Osteoblast (primary cell): ENCODE measurements around the gene FGF21. TPM values are rescaled to one million over a fixed set of nuclear protein-coding genes. Genes with fewer than 3 reads are reported as not detected.
A peak's percentile ranks its signal among the peaks of the same experiment; 100 is the strongest.

Experiments used
- DNase-seq: peaks from one replicate; pipeline ENCODE4 v3.0.0; 2011; ENCODE audit warnings: low spot score, mixed read lengths; ENCODE audit not compliant: insufficient read length; ENCODE audit errors: missing footprints
- H2AFZ ChIP-seq: 2 replicates; pipeline ENCODE4 v1.6.0; 2011; ENCODE audit warnings: mild to moderate bottlenecking, low read length
- H3K27ac ChIP-seq: 2 replicates; pipeline ENCODE4 v1.5.1; 2011; ENCODE audit warnings: mild to moderate bottlenecking, low read depth, low read length, moderate library complexity
- H3K27me3 ChIP-seq: 2 replicates; pipeline ENCODE4 v1.6.0; 2012; ENCODE audit warnings: mild to moderate bottlenecking, control low read depth, inconsistent platforms, low read length, moderate library complexity; ENCODE audit not compliant: insufficient read depth
- H3K36me3 ChIP-seq: 2 replicates; pipeline ENCODE4 v1.5.1; 2011; ENCODE audit warnings: mild to moderate bottlenecking, low read length, control low read depth, moderate library complexity; ENCODE audit not compliant: insufficient read depth
- H3K4me1 ChIP-seq: 2 replicates; pipeline ENCODE4 v1.5.1; 2011; ENCODE audit warnings: mild to moderate bottlenecking, low read length, control low read depth, moderate library complexity; ENCODE audit not compliant: insufficient read depth
- H3K4me2 ChIP-seq: 2 replicates; pipeline ENCODE4 v1.6.0; 2011; ENCODE audit warnings: mild to moderate bottlenecking, low read length; ENCODE audit not compliant: insufficient read depth
- H3K4me3 ChIP-seq: fragments of 200-600 bp; sonication (generic); 3 replicates; pipeline ENCODE4 v1.5.1; 2012; ENCODE audit warnings: mild to moderate bottlenecking, low read length, inconsistent platforms; ENCODE audit not compliant: insufficient read depth
- H3K79me2 ChIP-seq: 2 replicates; pipeline ENCODE4 v1.6.0; 2012; ENCODE audit warnings: mild to moderate bottlenecking, low read length, control low read depth, inconsistent platforms; ENCODE audit not compliant: insufficient read depth
- H3K9me3 ChIP-seq: 2 replicates; pipeline ENCODE4 v1.5.1; 2011; ENCODE audit warnings: low read depth, low read length, control low read depth
- H4K20me1 ChIP-seq: 2 replicates; pipeline ENCODE4 v1.6.0; 2012; ENCODE audit warnings: mild to moderate bottlenecking, low read length, control low read depth; ENCODE audit not compliant: insufficient read depth
- CTCF ChIP-seq: IDR thresholded peaks from 2 replicates; pipeline ENCODE4 v1.5.1; 2011; ENCODE audit warnings: mild to moderate bottlenecking, low read depth, low read length, moderate library complexity; ENCODE audit errors: extremely low read depth
- total RNA-seq: library from RNA; depleted of rRNA; stranded (reverse); fragments of >200 nt; gene quantifications from 2 replicates; pipeline ENCODE4 v1.2.3, GENCODE V29; 2012

The FGF21 gene
- total RNA-seq, 1 donor, result not detected

- H3K27ac ChIP-seq, result no peak overlapping the region
- TF ChIP-seq CTCF, result no peak
- no peaks in the 10 kb centered on the region for H3K36me3 ChIP-seq
- H3K9me3 ChIP-seq, result no peaks in the 10 kb centered on the region
- H4K20me1 ChIP-seq, result no peaks in the 10 kb centered on the region
- no peak overlapping the region for H3K4me3 ChIP-seq
- H3K27me3 ChIP-seq, result peaks cover 29% of the 10 kb centered on the region
- peak overlapping the region; percentile 29 for H2AFZ ChIP-seq
- peak; percentile 82 for DNase-seq
- H3K4me2 ChIP-seq, result no peak overlapping the region
- no peaks in the 10 kb centered on the region for H3K79me2 ChIP-seq
- no peaks in the 10 kb centered on the region for H3K4me1 ChIP-seq
Measured at GRCh38 chr19:48735031-48735615, 20.2 kb upstream of the FGF21 start.

GRCh38 chr19:48737360-48737998 is 17.8 kb upstream of the FGF21 start:
- H3K4me2 ChIP-seq, result no peak overlapping the region
- H3K27ac ChIP-seq, result no peak overlapping the region
- H4K20me1 ChIP-seq, result no peaks in the 10 kb centered on the region
- no peaks in the 10 kb centered on the region for H3K4me1 ChIP-seq
- DNase-seq, result peak; percentile 72
- no peak overlapping the region for H2AFZ ChIP-seq
- no peak overlapping the region for H3K4me3 ChIP-seq
- no peak for TF ChIP-seq CTCF
- H3K79me2 ChIP-seq, result no peaks in the 10 kb centered on the region
- no peaks in the 10 kb centered on the region for H3K9me3 ChIP-seq
- H3K27me3 ChIP-seq, result peaks cover 24% of the 10 kb centered on the region
- H3K36me3 ChIP-seq, result no peaks in the 10 kb centered on the region

- H3K79me2 ChIP-seq, result no peaks in the 10 kb centered on the region
- no peak overlapping the region for H2AFZ ChIP-seq
- H3K9me3 ChIP-seq, result no peaks in the 10 kb centered on the region
- no peak overlapping the region for H3K27ac ChIP-seq
- peaks cover 24% of the 10 kb centered on the region for H3K27me3 ChIP-seq
- H3K4me1 ChIP-seq, result no peaks in the 10 kb centered on the region
- no peaks in the 10 kb centered on the region for H3K36me3 ChIP-seq
- peak; percentile 96 for DNase-seq
- no peak for TF ChIP-seq CTCF
- no peaks in the 10 kb centered on the region for H4K20me1 ChIP-seq
- H3K4me2 ChIP-seq, result peak overlapping the region; percentile 51
- peak overlapping the region; percentile 39 for H3K4me3 ChIP-seq
Measured at GRCh38 chr19:48738557-48739403, 16.5 kb upstream of the FGF21 start.
